Epithelial cell of prostate (primary cell): ENCODE data around the gene SMPD2.
A peak's percentile ranks its signal among the peaks of the same experiment; 100 is the strongest.

Experiments
- DNase-seq: peaks from one replicate; pipeline ENCODE4 v3.0.0-alpha.2; 2011; ENCODE audit warnings: low read depth, low spot score
- H3K27ac ChIP-seq: fragments of 450-650 bp; 2 replicates; pipeline ENCODE4 v1.5.1; 2017; ENCODE audit warnings: mild to moderate bottlenecking

The SMPD2 gene

GRCh38 chr6:109480993-109481480 is 40.5 kb downstream of the SMPD2 start:
- no peak overlapping the region for H3K27ac ChIP-seq
- no peak for DNase-seq

GRCh38 chr6:109482905-109483734 is 42.6 kb downstream of the SMPD2 start, which contains the start of gene ZBTB24:
Gene ZBTB24 (minus strand): TSS chr6:109483219. CDS start chr6:109482026, 1,193 bp downstream.
- peak; percentile 56 for DNase-seq

GRCh38 chr6:109483735-109484057 is 43.2 kb downstream of the SMPD2 start:
- no peak for DNase-seq
- H3K27ac ChIP-seq, result peak overlapping the region; percentile 55

More at GRCh38 chr6:109482905-109483734, 42.6 kb downstream of the SMPD2 start, which contains the start of gene ZBTB24:
- peak within 1 kb of the TSS; percentile 55 for H3K27ac ChIP-seq

- peak overlapping the region; percentile 55 for H3K27ac ChIP-seq
Measured at GRCh38 chr6:109484122-109484521, 43.6 kb downstream of the SMPD2 start.

GRCh38 chr6:109485266-109485935 is 44.9 kb downstream of the SMPD2 start:
- no peak for DNase-seq
- H3K27ac ChIP-seq, result peak overlapping the region; percentile 55

More at GRCh38 chr6:109484122-109484521, 43.6 kb downstream of the SMPD2 start:
- no peak for DNase-seq

GRCh38 chr6:109486068-109486467 is 45.5 kb downstream of the SMPD2 start:
- peak; percentile 84 for DNase-seq
- peak overlapping the region; percentile 55 for H3K27ac ChIP-seq

- H3K27ac ChIP-seq, result no peak overlapping the region
- no peak for DNase-seq
Measured at GRCh38 chr6:109488001-109488400, 47.5 kb downstream of the SMPD2 start.

- no peak for DNase-seq
- H3K27ac ChIP-seq, result no peak overlapping the region
Measured at GRCh38 chr6:109490713-109491112, 50.2 kb downstream of the SMPD2 start.

GRCh38 chr6:109491207-109491938 is 50.8 kb downstream of the SMPD2 start:
- DNase-seq, result no peak
- no peak overlapping the region for H3K27ac ChIP-seq
